Measurements from ENCODE around the gene HDAC1.

GRCh38 chr1:32266921-32267591, 24.8 kb upstream of the HDAC1 start:
- TF ChIP-seq USF2 (IDR thresholded peaks at IDR 0.05; ENCODE audit: borderline replicate concordance, low read depth, low read length) = no peak
- TF ChIP-seq RCOR1 (IDR thresholded peaks at IDR 0.05; ENCODE audit: low read length) = no peak
- TF ChIP-seq IRF3 (IDR thresholded peaks at IDR 0.05; ENCODE audit: low read depth, low read length) = no peak
- no peak for TF ChIP-seq FOXJ3 (CRISPR knock-in tag; IDR thresholded peaks at IDR 0.05)
- no peak for TF ChIP-seq EP300 (IDR thresholded peaks at IDR 0.05; ENCODE audit: borderline replicate concordance in 1 of 2, low read depth in 1 of 2, low read length in 1 of 2)
- TF ChIP-seq FOSL2 (IDR thresholded peaks at IDR 0.05; ENCODE audit: borderline replicate concordance, low read depth) = no peak
- TF ChIP-seq POLR2AphosphoS5 (IDR thresholded peaks at IDR 0.05; ENCODE audit: low read depth, low read length) = no peak
- no peak for TF ChIP-seq ELF1 (IDR thresholded peaks at IDR 0.05)
- TF ChIP-seq REST (IDR thresholded peaks at IDR 0.05; ENCODE audit: low read depth, low read length) = no peak
- no peak for TF ChIP-seq TCF12 (IDR thresholded peaks at IDR 0.05)
- TF ChIP-seq CTCF (IDR thresholded peaks at IDR 0.05) = no peak
